GM12892 (cell line): ENCODE results near the gene GHDC.

ENCODE experiments used
- POLR2A ChIP-seq: IDR thresholded peaks from 2 replicates; pipeline ENCODE4 v1.6.1; 2011; ENCODE audit warnings: low read depth, low read length, control low read depth
- POLR2AphosphoS5 ChIP-seq: IDR thresholded peaks from 2 replicates; pipeline ENCODE4 v1.6.1; 2011; ENCODE audit warnings: low read depth, low read length, control low read depth
- TAF1 ChIP-seq: IDR thresholded peaks from 2 replicates; pipeline ENCODE4 v1.6.1; 2011; ENCODE audit warnings: low read depth, mild to moderate bottlenecking, control low read depth, low read length, borderline replicate concordance

- no peak for TF ChIP-seq POLR2A
- no peak for TF ChIP-seq POLR2AphosphoS5
- TF ChIP-seq TAF1, result no peak
Measured at GRCh38 chr17:42243493-42243982, 49.2 kb upstream of the GHDC start.
